GM18498 (cell line): ENCODE results near the gene THBS3.
"Not testable (repeated sequence)": the region's sequence is repeated elsewhere in the genome, so short reads cannot be mapped to it uniquely, and the experiment has no call there.

Source experiments
- ATAC-seq: cut with Tn5 transposase; IDR thresholded peaks from one replicate; pipeline ENCODE4 v1.9.1; 2021; ENCODE audit warnings: mild to moderate bottlenecking, moderate library complexity; ENCODE audit not compliant: unreplicated experiment

Gene THBS3

GRCh38 chr1:155191904-155192303 lies 15.8 kb downstream of the THBS3 start:
- no peak for ATAC-seq

GRCh38 chr1:155189926-155190325 lies 17.8 kb downstream of the THBS3 start:
- ATAC-seq: not testable (repeated sequence)

- ATAC-seq: no peak
These were observed 19.4 kb downstream of the THBS3 start for GRCh38 chr1:155188268-155188667.

GRCh38 chr1:155187456-155187891 lies 20.2 kb downstream of the THBS3 start:
- ATAC-seq: no peak

- no peak for ATAC-seq
These were observed 20.8 kb downstream of the THBS3 start for GRCh38 chr1:155186794-155187455.

- ATAC-seq: no peak
These were observed 21.5 kb downstream of the THBS3 start for GRCh38 chr1:155186067-155186793.

GRCh38 chr1:155185783-155186066 lies 22.0 kb downstream of the THBS3 start:
- ATAC-seq: no peak

- peak; percentile 87 for ATAC-seq
These were observed 22.6 kb downstream of the THBS3 start for GRCh38 chr1:155184835-155185782.

- ATAC-seq: no peak
These were observed 23.3 kb downstream of the THBS3 start for GRCh38 chr1:155184351-155184811.

- ATAC-seq: no peak
These were observed 23.9 kb downstream of the THBS3 start for GRCh38 chr1:155183775-155184221.

GRCh38 chr1:155182052-155182550 lies 25.6 kb downstream of the THBS3 start:
- ATAC-seq: no peak

- ATAC-seq: no peak
These were observed 26.2 kb downstream of the THBS3 start for GRCh38 chr1:155181371-155182051.

- no peak for ATAC-seq
These were observed 28.3 kb downstream of the THBS3 start for GRCh38 chr1:155179112-155180031.

GRCh38 chr1:155178441-155179111 lies 29.1 kb downstream of the THBS3 start:
- no peak for ATAC-seq

GRCh38 chr1:155177918-155178281 lies 29.8 kb downstream of the THBS3 start:
- ATAC-seq: no peak

- ATAC-seq: no peak
These were observed 30.3 kb downstream of the THBS3 start for GRCh38 chr1:155177192-155177917.

- ATAC-seq: no peak
These were observed 31.1 kb downstream of the THBS3 start for GRCh38 chr1:155176544-155177071.

GRCh38 chr1:155175927-155176371 lies 31.7 kb downstream of the THBS3 start:
- ATAC-seq: no peak
